B cell (primary cell): Measurements from ENCODE around the gene MEA1. TPM values are rescaled to one million over a fixed set of nuclear protein-coding genes. Genes with fewer than 3 reads are reported as not detected.

Experiments used
- ATAC-seq: fragments of 200-7000 bp; cut with Tn5 transposase; one replicate; pipeline ENCODE4 v1.10.0; 2021; ENCODE audit warnings: low read depth, mild to moderate bottlenecking, moderate number of reproducible peaks, moderate library complexity
- CTCF ChIA-PET: fragments of 350-600 bp; sonication (Branson Sonifier 250); formaldehyde crosslinking; loops from one replicate; lab custom pipeline; 2021; ENCODE audit warnings: antibody characterized with exemption, inconsistent platforms; lab: Charles Lee
- POLR2A ChIA-PET: fragments of 350-600 bp; sonication (Branson Sonifier 250); formaldehyde crosslinking; loops from one replicate; lab custom pipeline; 2021; ENCODE audit warnings: antibody characterized with exemption; lab: Charles Lee
- DNase-seq: peaks from one replicate; pipeline ENCODE4 v3.0.0; 2013
- H2AFZ ChIP-seq: 2 replicates; pipeline ENCODE4 v1.6.1; 2012; ENCODE audit warnings: mild to moderate bottlenecking, low read depth, low read length; ENCODE audit not compliant: insufficient read depth, poor library complexity, severe bottlenecking
- H3K27ac ChIP-seq, 2 donors: 1 replicate in 1 of 2; 2 replicates in 1 of 2; pipeline ENCODE4 v1.5.1; 2012 to 2013; ENCODE audit warnings: low read length in 2 of 2, mild to moderate bottlenecking in 2 of 2, moderate library complexity in 1 of 2
- H3K27me3 ChIP-seq, 4 experiments: fragments of 200-600 bp in 1 of 4; sonication (generic) in 1 of 4; replicated peaks in 1 of 4; 1 replicate in 2 of 4; 2 replicates in 2 of 4; pipeline versions ENCODE4 v1.6.1 to v1.7.0; 2013 to 2016; ENCODE audit warnings: low read length in 3 of 4, mild to moderate bottlenecking in 2 of 4, mixed read lengths in 1 of 4, moderate library complexity in 1 of 4; ENCODE audit not compliant: insufficient read depth in 4 of 4, control insufficient read depth in 3 of 4; ENCODE audit errors: control extremely low read depth in 1 of 4
- H3K36me3 ChIP-seq, 2 experiments: replicated peaks in 1 of 2; 1 replicate in 1 of 2; 2 replicates in 1 of 2; pipeline versions ENCODE4 v1.6.1 to v1.7.1; 2013; ENCODE audit warnings: low read length in 1 of 2; ENCODE audit not compliant: insufficient read depth in 2 of 2, control insufficient read depth in 1 of 2; ENCODE audit errors: control extremely low read depth in 1 of 2, extremely low read depth in 1 of 2
- H3K4me1 ChIP-seq, 2 donors: fragments of 200-600 bp in 1 of 2; sonication (generic) in 1 of 2; 1 replicate in 1 of 2; 2 replicates in 1 of 2; pipeline versions ENCODE4 v1.5.1 to v1.6.1; 2013 to 2017; ENCODE audit warnings: low read length in 2 of 2; ENCODE audit not compliant: control insufficient read depth in 2 of 2, insufficient read depth in 2 of 2
- H3K4me2 ChIP-seq: replicated peaks from 2 replicates; pipeline ENCODE3; 2012; ENCODE audit warnings: mild to moderate bottlenecking, low read depth, low read length; ENCODE audit not compliant: poor library complexity, severe bottlenecking
- H3K4me3 ChIP-seq, 5 experiments: fragments of 200-600 bp in 1 of 5; sonication (generic) in 1 of 5; 1 replicate in 3 of 5; 2 replicates in 2 of 5; pipeline versions ENCODE4 v1.5.1 to v1.7.0; 2011 to 2016; ENCODE audit warnings: low read length in 4 of 5, mild to moderate bottlenecking in 4 of 5, low read depth in 2 of 5, control low read depth in 1 of 5, moderate library complexity in 1 of 5; ENCODE audit not compliant: insufficient read depth in 1 of 5; ENCODE audit errors: control extremely low read depth in 1 of 5, extremely low read depth in 1 of 5
- H3K79me2 ChIP-seq: fragments of 200-600 bp; sonication (generic); one replicate; pipeline ENCODE4 v1.6.0; 2016; ENCODE audit warnings: low read length; ENCODE audit not compliant: control insufficient read depth, insufficient read depth
- H3K9ac ChIP-seq: fragments of 200-600 bp; sonication (generic); 2 replicates; pipeline ENCODE4 v1.6.1; 2017; ENCODE audit warnings: mild to moderate bottlenecking, low read length, moderate library complexity
- H3K9me3 ChIP-seq, 3 donors: one replicate each; pipeline versions ENCODE4 v1.6.1 to v1.7.1; 2013; ENCODE audit warnings: low read length in 2 of 3; ENCODE audit not compliant: control insufficient read depth in 2 of 3, insufficient read depth in 1 of 3; ENCODE audit errors: control extremely low read depth in 1 of 3
- H4K20me1 ChIP-seq: 2 replicates; pipeline ENCODE4 v1.6.0; 2012; ENCODE audit warnings: mild to moderate bottlenecking, low read length; ENCODE audit not compliant: insufficient read depth, control insufficient read depth, poor library complexity, severe bottlenecking
- H3K27ac Mint-ChIP-seq: one replicate; pipeline ENCODE4 v1.8.0; 2021; ENCODE audit warnings: mixed read lengths
- H3K27me3 Mint-ChIP-seq: one replicate; pipeline ENCODE4 v1.8.0; 2021; ENCODE audit warnings: mixed read lengths
- H3K4me1 Mint-ChIP-seq: one replicate; pipeline ENCODE4 v1.8.0; 2021; ENCODE audit warnings: mixed read lengths
- H3K4me3 Mint-ChIP-seq: one replicate; pipeline ENCODE4 v1.8.0; 2021; ENCODE audit warnings: mixed read lengths
- H3K9me3 Mint-ChIP-seq: one replicate; pipeline ENCODE4 v1.8.0; 2022; ENCODE audit warnings: mixed read lengths; ENCODE audit not compliant: insufficient read depth
- CTCF ChIP-seq: fragments of 200-600 bp; IDR thresholded peaks from one replicate; pipeline ENCODE4 v1.8.0; 2022; ENCODE audit warnings: antibody characterized with exemption, mild to moderate bottlenecking
- EZH2 ChIP-seq: IDR thresholded peaks from 2 replicates; pipeline ENCODE4 v1.6.1; 2012; ENCODE audit warnings: borderline replicate concordance, low read depth, mild to moderate bottlenecking, moderate library complexity, low read length; ENCODE audit not compliant: insufficient read depth, poor library complexity, severe bottlenecking
- WGBS: methylation state at CpG from one replicate; pipeline ENCODE4 v1.1.5; 2013; ENCODE audit warnings: missing lambda C conversion rate; ENCODE audit not compliant: insufficient coverage; 5-methylcytosine and 5-hydroxymethylcytosine counted together
- intact Hi-C: fragments of 100-400 bp; cut with micrococcal nuclease; formaldehyde crosslinking; loops from one replicate; pipeline ENCODE4 v1.10.0; 2022
- polyA plus RNA-seq: library from polyadenylated mRNA; depleted of rRNA; stranded (reverse); fragments of >200 nt; gene quantifications from 2 replicates; pipeline ENCODE4 v1.2.3, GENCODE V29; 2012
- total RNA-seq, 2 donors: library from RNA; stranded (reverse); fragments of 120-200 nt in 1 of 2; gene quantifications; 1 replicate in 1 of 2; 2 replicates in 1 of 2; pipeline versions ENCODE4 v1.2.3 to v1.2.4, GENCODE V29; 2013 to 2022

Gene MEA1
- total and polyA plus RNA-seq, 2 donors (not counting 1 experiment from before 2014, with no cell fraction given): 35.7 to 36.7 TPM

- POLR2A ChIA-PET: interaction anchor here (0.5 to 0.6 kb wide), 3 partner anchors 51 to 195 kb away, joined by 3 to 4 read pairs (median 3); no protein-coding TSS in a partner anchor
- Histone ChIP-seq H3K79me2 (peaks cover 62% of the 10 kb centered on the region), H3K36me3 (peaks cover 0 to 29% of the 10 kb centered on the region in 2 experiments), H3K27ac (no peak overlapping the region), H3K27me3 (no peaks in the 10 kb centered on the region), H3K4me2 (no peak overlapping the region), H3K9me3 (no peaks in the 10 kb centered on the region), H4K20me1 (no peaks in the 10 kb centered on the region), H3K9ac (no peak overlapping the region), H3K4me3 (no peak overlapping the region), H3K4me1 (peaks cover 10 to 20% of the 10 kb centered on the region in 2 donors), H2AFZ (no peak overlapping the region)
- 90% methylated on average over 5 of the region's 5 CpGs for WGBS
- Mint-ChIP-seq H3K4me1 (peaks cover 38% of the 10 kb centered on the region), H3K27me3 (no peaks in the 10 kb centered on the region), H3K27ac (no peak overlapping the region), H3K4me3 (no peak overlapping the region), H3K9me3 (no peaks in the 10 kb centered on the region)
- ATAC-seq: no peak
- intact Hi-C loops: no loop called here
- DNase-seq: no peak
- CTCF ChIA-PET: interaction anchor here (1.1 kb wide), 1 partner anchor 15 kb away, joined by 3 read pairs; no protein-coding TSS in a partner anchor
- TF ChIP-seq CTCF (no peak), EZH2 (no peak)
Observed at GRCh38 chr6:42987533-42988451, 26.0 kb downstream of the MEA1 start.
